CD4-positive, alpha-beta T cell (primary cell): ENCODE measurements around the gene KRTAP12-3. TPM values are rescaled to one million over a fixed set of nuclear protein-coding genes. Genes with fewer than 3 reads are reported as not detected.

ENCODE experiments used
- ATAC-seq: fragments of 200-7000 bp; cut with Tn5 transposase; one replicate; pipeline ENCODE4 v1.10.0; 2022; ENCODE audit warnings: mild to moderate bottlenecking; ENCODE audit not compliant: poor library complexity
- CTCF ChIA-PET: fragments of 350-600 bp; sonication (Branson Sonifier 250); formaldehyde crosslinking; loops from one replicate; lab custom pipeline; 2021; ENCODE audit warnings: antibody characterized with exemption, inconsistent platforms; lab: Charles Lee
- POLR2A ChIA-PET: fragments of 350-600 bp; sonication (Branson Sonifier 250); formaldehyde crosslinking; loops from one replicate; lab custom pipeline; 2021; ENCODE audit warnings: antibody characterized with exemption, inconsistent platforms; lab: Charles Lee
- DNase-seq, 14 experiments: peaks; one replicate each; pipeline ENCODE4 v3.0.0-alpha.2; 2013 to 2020; ENCODE audit warnings: mixed read lengths in 2 of 14
- H3K27ac ChIP-seq, 2 donors: one replicate each; pipeline versions ENCODE4 v1.5.1 to v1.7.0; 2013; ENCODE audit warnings: low read length in 2 of 2, low read depth in 1 of 2, mild to moderate bottlenecking in 1 of 2
- H3K27me3 ChIP-seq, 2 experiments: 1 replicate in 1 of 2; 2 replicates in 1 of 2; pipeline versions ENCODE4 v1.6.1 to v1.7.0; 2013; ENCODE audit warnings: low read length in 2 of 2, control low read depth in 1 of 2, mild to moderate bottlenecking in 1 of 2, moderate library complexity in 1 of 2; ENCODE audit not compliant: insufficient read depth in 2 of 2, control insufficient read depth in 1 of 2
- H3K36me3 ChIP-seq: one replicate; pipeline ENCODE4 v1.6.1; 2013; ENCODE audit warnings: low read length, control low read depth; ENCODE audit not compliant: insufficient read depth
- H3K4me1 ChIP-seq: one replicate; pipeline ENCODE4 v1.6.1; 2013; ENCODE audit warnings: low read length, control low read depth; ENCODE audit not compliant: insufficient read depth
- H3K4me3 ChIP-seq: one replicate; pipeline ENCODE4 v1.5.1; 2013; ENCODE audit warnings: mild to moderate bottlenecking, low read length, moderate library complexity
- H3K9me3 ChIP-seq, 2 experiments: 1 replicate in 1 of 2; 2 replicates in 1 of 2; pipeline versions ENCODE4 v1.6.1 to v1.7.0; 2013; ENCODE audit warnings: low read length in 2 of 2, mild to moderate bottlenecking in 2 of 2, control low read depth in 1 of 2, moderate library complexity in 1 of 2; ENCODE audit not compliant: control insufficient read depth in 1 of 2, insufficient read depth in 1 of 2
- H3K27ac Mint-ChIP-seq: one replicate; pipeline ENCODE4 v1.8.0; 2020; ENCODE audit warnings: mixed read lengths
- H3K27me3 Mint-ChIP-seq: one replicate; pipeline ENCODE4 v1.8.0; 2021; ENCODE audit warnings: mixed read lengths
- H3K36me3 Mint-ChIP-seq: one replicate; pipeline ENCODE4 v1.8.0; 2021; ENCODE audit warnings: low read depth, mixed read lengths
- H3K4me1 Mint-ChIP-seq: one replicate; pipeline ENCODE4 v1.8.0; 2021; ENCODE audit warnings: low read depth, mixed read lengths
- H3K4me3 Mint-ChIP-seq: one replicate; pipeline ENCODE4 v1.8.0; 2020; ENCODE audit warnings: mild to moderate bottlenecking, mixed read lengths
- H3K9me3 Mint-ChIP-seq: one replicate; pipeline ENCODE4 v1.8.0; 2020; ENCODE audit warnings: mixed read lengths
- intact Hi-C, 2 experiments: fragments of 100-400 bp; cut with DNase I in 1 of 2; cut with micrococcal nuclease in 1 of 2; formaldehyde crosslinking; loops; one replicate each; pipeline versions ENCODE4 v1.15.1 to v1.9.0; 2023 to 2025; cut with DNase I, micrococcal nuclease
- total RNA-seq, 174 experiments: library from RNA in 2 of 174; stranded (reverse) in 2 of 174; gene quantifications; one replicate each; pipeline ENCODE4 v1.2.3 and lab custom pipeline; 2021 to 2026
- TF ChIP-seq, protein P1 (sequence below): fragments of 200-600 bp; IDR thresholded peaks from one replicate; pipeline ENCODE4 v1.8.0; 2022; ENCODE audit warnings: antibody characterized with exemption, mild to moderate bottlenecking

The KRTAP12-3 gene
- total RNA-seq, 2 experiments from 2014 or later: not detected

DNA sequence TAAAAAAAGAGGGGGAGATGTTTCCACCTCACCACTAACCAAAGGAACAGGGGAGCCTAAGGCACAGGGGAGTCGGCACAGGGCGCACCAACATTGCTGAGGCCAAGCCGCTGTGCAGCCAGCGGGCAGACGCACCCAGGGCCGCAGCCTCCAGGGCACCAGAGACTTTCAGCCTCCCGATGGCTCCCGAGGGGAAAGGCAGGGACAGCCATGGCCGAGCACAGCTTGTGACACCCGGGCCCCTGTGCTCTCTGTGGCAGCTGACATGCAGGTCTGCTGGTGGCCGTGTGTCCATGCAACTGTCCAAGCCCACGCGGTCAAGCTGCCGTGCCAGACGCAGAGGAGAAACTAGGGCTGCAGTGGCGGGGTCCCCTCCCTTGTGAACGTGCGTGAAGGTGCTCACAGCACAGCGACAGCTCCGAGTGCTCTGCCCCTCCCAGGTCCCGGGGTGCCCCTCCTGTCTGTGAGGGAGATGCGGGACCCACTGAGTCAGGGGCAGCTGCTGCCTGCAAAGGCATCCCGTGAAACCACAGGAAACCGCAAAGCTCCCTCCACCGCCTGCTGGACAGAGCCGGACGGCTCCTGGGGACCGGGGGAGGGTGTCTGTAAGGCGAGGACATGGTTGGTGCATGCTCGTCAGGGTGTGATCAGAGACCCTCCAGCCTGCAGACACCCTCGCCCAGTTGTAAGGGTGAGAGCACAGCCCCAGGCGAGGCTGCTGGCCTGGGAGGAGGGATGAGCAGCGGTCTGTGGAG, 9.0 kb upstream of the KRTAP12-3 start:
- H3K27me3 Mint-ChIP-seq: no peaks in the 10 kb centered on the region
- CTCF ChIA-PET: no interaction called here
- no peaks in the 10 kb centered on the region for H3K36me3 ChIP-seq
- H3K27me3 ChIP-seq: no peaks in the 10 kb centered on the region
- DNase-seq (peak in 1 of 14 experiments; percentile 6), ATAC-seq (no peak)
- H3K36me3 Mint-ChIP-seq: peaks cover 2% of the 10 kb centered on the region
- intact Hi-C loops: no loop called here
- no peak overlapping the region for H3K4me3 ChIP-seq
- TF ChIP-seq, protein P1, sequence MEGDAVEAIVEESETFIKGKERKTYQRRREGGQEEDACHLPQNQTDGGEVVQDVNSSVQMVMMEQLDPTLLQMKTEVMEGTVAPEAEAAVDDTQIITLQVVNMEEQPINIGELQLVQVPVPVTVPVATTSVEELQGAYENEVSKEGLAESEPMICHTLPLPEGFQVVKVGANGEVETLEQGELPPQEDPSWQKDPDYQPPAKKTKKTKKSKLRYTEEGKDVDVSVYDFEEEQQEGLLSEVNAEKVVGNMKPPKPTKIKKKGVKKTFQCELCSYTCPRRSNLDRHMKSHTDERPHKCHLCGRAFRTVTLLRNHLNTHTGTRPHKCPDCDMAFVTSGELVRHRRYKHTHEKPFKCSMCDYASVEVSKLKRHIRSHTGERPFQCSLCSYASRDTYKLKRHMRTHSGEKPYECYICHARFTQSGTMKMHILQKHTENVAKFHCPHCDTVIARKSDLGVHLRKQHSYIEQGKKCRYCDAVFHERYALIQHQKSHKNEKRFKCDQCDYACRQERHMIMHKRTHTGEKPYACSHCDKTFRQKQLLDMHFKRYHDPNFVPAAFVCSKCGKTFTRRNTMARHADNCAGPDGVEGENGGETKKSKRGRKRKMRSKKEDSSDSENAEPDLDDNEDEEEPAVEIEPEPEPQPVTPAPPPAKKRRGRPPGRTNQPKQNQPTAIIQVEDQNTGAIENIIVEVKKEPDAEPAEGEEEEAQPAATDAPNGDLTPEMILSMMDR: no peak
- H3K27ac ChIP-seq: no peak overlapping the region
- POLR2A ChIA-PET: no interaction called here
- peaks cover 5% of the 10 kb centered on the region for H3K4me1 ChIP-seq
- no peak overlapping the region for H3K4me3 Mint-ChIP-seq
- peaks cover 14 to 19% of the 10 kb centered on the region in 2 experiments for H3K9me3 ChIP-seq
- no peak overlapping the region for H3K27ac Mint-ChIP-seq
- H3K9me3 Mint-ChIP-seq: peaks cover 4% of the 10 kb centered on the region
- H3K4me1 Mint-ChIP-seq: peaks cover 6% of the 10 kb centered on the region

DNA sequence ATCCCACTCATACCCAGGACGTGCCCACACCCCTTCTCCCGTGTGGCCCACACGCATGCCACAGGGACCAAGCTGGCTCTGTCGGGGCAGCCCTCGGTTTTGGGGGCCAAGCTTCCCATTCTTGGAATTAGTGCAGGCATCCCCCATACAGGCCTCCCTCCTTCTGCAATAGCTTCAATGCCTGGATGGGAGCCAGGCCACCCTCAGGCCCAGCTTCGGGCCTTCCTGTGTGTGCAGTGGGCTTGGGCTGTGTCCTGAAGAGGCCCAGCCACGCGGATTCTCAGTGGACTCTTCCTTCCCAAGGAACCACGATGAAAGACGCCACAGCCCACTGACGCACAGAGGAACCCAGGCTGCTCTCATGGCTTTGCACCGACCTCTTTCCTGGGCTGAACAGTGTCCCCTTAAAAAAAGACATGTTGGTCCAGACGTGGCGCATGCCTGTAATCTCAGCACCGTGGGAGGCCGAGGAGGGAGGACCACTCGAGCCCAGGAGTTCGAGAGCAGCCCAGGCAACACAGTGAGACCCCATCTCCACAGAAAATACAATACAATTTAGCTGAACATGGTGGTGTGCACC, 8.1 kb upstream of the KRTAP12-3 start:
- no peak overlapping the region for H3K4me3 Mint-ChIP-seq
- H3K9me3 ChIP-seq: peaks cover 5 to 25% of the 10 kb centered on the region in 2 experiments
- intact Hi-C loops: loop anchor here in 1 of 2 experiments (5.0 kb wide), 1 partner anchor 32 kb away; no protein-coding TSS in a partner anchor
- peaks cover 8% of the 10 kb centered on the region for H3K9me3 Mint-ChIP-seq
- no peaks in the 10 kb centered on the region for H3K36me3 ChIP-seq
- POLR2A ChIA-PET: no interaction called here
- no peaks in the 10 kb centered on the region for H3K27me3 Mint-ChIP-seq
- no peaks in the 10 kb centered on the region for H3K27me3 ChIP-seq
- ATAC-seq: no peak
- peaks cover 15% of the 10 kb centered on the region for H3K4me1 Mint-ChIP-seq
- CTCF ChIA-PET: no interaction called here
- no peak overlapping the region for H3K27ac ChIP-seq
- H3K4me1 ChIP-seq: peaks cover 14% of the 10 kb centered on the region
- peak in 1 of 14 experiments; percentile 5 for DNase-seq
- TF ChIP-seq, protein P1: no peak
- H3K4me3 ChIP-seq: no peak overlapping the region
- H3K27ac Mint-ChIP-seq: no peak overlapping the region
- peaks cover 8% of the 10 kb centered on the region for H3K36me3 Mint-ChIP-seq

DNA sequence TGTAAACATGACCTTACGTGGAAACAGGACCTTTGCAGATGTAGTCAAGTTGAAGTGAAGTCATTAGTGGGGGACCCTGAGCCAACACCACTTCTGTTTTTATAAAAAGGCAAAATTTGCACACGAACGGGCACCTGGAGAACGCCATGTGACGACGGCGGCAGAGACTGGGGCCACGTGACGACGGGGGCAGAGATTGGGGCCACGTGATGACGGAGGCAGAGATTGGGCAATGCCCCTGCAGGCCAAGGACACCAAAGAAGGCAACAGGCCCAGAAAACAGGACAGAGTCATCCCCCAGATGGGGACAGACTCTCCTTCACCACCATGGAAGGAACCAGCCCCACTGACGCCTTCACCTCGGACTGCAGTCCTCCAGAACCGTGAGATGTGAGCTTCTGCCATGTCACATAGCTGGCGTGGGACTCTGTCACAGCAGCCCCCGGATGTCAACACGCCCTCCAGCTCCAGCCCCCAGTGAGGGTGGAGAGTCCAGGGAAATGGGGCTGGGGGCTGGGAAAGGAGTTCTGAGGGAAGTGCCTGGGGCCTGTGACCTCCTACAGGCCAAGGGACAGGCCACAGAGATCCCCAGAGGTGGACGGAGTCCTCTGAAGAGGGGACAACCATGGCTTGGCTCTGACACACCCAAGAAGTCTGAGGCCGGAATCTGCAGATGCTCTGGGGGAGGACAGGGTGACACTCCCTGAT, 7.3 kb upstream of the KRTAP12-3 start:
- Histone ChIP-seq H3K4me3 (no peak overlapping the region), H3K36me3 (no peaks in the 10 kb centered on the region), H3K27ac (no peak overlapping the region), H3K4me1 (peaks cover 22% of the 10 kb centered on the region), H3K27me3 (no peaks in the 10 kb centered on the region), H3K9me3 (peaks cover 0 to 27% of the 10 kb centered on the region in 2 experiments)
- intact Hi-C loops: loop anchor here in 1 of 2 experiments (5.0 kb wide), 1 partner anchor 33 kb away; no protein-coding TSS in a partner anchor
- POLR2A ChIA-PET: no interaction called here
- Mint-ChIP-seq H3K27me3 (no peaks in the 10 kb centered on the region), H3K36me3 (peaks cover 8% of the 10 kb centered on the region), H3K27ac (no peak overlapping the region), H3K4me1 (peaks cover 17% of the 10 kb centered on the region), H3K4me3 (no peak overlapping the region), H3K9me3 (peaks cover 4% of the 10 kb centered on the region)
- DNase-seq (peak in 1 of 14 experiments; percentile 8), ATAC-seq (no peak)
- CTCF ChIA-PET: no interaction called here
- TF ChIP-seq, protein P1: no peak
